Fibroblast of peridontal ligament (primary cell): ENCODE results near the gene DGKI.
A peak's percentile ranks its signal among the peaks of the same experiment; 100 is the strongest.
"Not testable (repeated sequence)": the region's sequence is repeated elsewhere in the genome, so short reads cannot be mapped to it uniquely, and the experiment has no call there.

ENCODE experiments used
- DNase-seq: peaks from one replicate; pipeline ENCODE4 v3.0.0-alpha.2; 2010; ENCODE audit errors: extremely low read depth

DGKI gene

DNA sequence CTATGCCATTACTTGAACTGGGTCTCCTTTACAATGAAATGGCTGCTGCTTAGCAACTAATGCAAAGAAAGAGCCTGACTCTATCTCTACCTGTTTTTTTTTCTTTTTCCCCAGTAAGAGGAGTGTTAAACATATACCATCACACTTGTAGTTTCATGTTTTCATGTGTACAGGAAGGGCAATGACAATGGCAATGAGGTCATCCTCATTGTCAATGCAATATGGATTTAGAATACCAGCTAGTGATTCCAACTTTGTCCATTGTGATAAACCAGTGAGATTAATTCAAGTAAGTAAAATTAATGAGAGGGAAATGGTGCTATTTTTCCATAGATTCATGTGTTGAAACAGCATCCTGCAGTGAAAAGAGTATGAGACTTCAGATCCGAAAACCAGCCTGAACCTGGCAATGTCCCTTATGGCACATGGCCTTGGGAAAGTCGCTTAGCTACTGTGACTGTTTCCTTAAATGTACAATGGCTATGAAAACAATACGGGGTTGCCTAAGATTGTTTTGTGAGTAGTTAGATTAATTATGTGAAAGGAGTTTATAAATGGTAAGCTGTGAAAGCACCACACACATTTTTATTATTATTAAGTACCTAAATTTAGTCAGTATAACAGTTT is 11.2 kb downstream of the DGKI start:
- no peak for DNase-seq

DNA sequence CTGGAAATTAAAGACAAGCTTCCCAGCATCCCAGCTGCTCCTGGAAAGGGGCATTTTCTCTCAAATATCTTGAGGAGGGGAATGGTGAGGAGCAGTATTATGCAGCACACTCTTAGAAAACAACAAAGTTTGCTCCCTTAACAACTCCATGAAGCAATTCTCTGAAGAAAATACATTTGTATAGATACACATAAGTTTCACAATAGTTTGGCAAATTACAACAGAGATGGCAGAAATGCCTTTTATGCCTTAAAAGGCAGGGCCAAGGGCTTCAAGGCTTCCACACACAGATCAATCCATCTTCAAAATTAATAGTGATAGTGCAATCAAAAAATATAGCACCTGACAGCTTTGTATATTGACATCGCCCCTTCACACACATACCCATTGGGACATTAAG is 12.2 kb downstream of the DGKI start:
- peak; percentile 36 for DNase-seq

DNA sequence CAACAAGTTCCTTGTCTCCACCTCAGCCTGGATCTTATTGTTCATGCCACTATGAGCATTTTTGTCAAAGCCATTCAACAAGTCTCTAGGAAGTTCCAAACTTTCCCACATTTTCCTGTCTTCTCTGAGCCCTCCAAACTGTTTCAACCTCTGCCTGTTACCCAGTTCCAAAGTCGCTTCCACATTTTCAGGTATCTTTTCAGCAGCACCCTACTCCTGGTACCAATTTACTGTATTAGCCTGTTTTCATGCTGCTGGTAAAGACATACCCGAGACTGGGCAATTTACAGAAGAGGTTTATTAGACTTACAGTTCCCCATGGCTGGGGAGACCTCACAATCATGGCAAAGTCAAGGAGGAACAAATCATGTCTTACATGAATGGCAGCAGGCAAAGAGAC is 13.8 kb downstream of the DGKI start:
- DNase-seq = not testable (repeated sequence)

DNA sequence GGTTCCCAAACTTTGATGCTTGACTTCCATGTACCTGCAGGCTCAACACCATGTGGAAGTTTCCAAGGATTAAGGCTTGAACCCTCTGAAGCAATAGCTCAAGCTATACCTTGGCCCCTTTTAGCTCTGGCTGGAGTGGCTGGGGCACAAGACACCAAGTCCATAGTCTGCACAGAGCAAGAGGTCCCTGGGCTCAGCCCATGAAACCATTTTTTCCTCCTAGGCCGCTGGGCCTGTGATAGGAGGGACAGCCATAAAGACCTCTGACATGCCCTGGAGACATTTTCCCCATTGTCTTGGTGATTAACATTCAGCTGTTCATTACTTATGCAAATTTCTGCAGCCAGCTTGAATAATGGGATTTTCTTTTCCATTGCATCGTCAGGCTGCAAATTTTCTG is 14.4 kb downstream of the DGKI start:
- no peak for DNase-seq

- not testable (repeated sequence) for DNase-seq
Observed at GRCh38 chr7:137831555-137831954, 15.2 kb downstream of the DGKI start.

DNA sequence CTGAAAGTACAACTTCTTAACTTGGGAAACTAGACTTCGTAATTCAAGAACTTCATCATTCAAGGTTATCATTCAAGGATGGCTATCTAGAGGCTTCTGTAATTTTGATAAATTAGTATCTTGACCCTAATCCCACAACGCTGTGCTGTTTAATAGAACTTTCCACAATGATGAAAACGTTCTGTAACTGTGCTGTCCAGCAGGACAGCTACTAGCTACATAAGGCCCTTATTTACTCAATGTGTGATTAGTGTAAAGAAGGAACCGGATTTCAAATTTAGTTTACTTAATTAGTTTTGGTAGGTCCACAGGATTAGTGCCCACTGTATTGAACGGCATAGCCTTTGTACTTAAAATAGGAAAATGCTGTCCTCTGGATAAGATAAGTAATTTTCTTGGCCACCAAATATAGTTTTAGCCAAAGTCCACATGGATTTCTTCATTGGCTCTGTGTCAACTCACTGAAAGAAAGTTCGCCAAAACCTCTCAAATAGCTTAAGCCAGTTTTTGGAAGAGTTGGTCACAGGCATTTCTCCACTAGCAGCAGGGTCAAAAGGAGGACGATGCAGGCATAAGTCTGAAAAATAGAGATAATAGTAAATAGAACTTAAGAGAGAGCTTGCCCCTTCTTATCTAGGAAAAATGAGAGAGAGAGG is 17.3 kb downstream of the DGKI start:
- peak; percentile 66 for DNase-seq

DNA sequence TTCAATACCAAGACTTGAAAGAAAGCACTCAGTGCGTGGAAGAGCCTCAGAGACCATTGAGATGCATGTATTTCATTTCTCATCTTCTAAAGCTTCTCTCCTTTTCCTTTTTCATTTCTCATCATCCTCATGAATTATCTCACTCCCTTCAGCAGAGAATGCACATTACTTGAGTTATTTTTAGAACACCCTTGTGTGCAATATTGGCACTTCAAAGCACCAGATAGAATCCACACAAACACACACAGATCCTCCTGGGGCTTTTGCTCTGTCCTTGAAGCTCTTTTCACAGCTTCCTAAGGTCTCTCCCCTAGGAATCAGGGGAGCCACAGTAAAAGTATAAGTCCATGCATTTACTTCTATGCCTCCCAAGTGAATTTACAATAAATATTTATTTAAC is 18.3 kb downstream of the DGKI start:
- DNase-seq = no peak

DNA sequence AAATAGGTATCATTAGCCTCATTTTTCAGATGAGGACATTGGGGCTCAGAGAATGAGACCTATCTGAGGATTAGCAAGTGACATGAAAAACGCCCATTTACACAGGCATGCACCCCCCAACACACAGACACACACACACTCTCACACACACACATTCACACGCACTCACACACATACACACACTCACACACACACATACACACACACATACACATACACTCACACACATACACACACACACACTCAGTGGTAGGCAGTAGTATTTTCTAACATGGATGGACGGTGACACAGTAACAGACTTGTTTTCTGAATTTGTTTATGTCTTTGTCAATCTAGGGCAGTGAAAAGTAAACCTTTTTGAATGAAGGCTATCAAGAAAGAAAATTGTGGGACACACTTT is 21.3 kb downstream of the DGKI start:
- no peak for DNase-seq

GRCh38 chr7:137820677-137821420 is 25.9 kb downstream of the DGKI start:
- DNase-seq = peak; percentile 84

DNA sequence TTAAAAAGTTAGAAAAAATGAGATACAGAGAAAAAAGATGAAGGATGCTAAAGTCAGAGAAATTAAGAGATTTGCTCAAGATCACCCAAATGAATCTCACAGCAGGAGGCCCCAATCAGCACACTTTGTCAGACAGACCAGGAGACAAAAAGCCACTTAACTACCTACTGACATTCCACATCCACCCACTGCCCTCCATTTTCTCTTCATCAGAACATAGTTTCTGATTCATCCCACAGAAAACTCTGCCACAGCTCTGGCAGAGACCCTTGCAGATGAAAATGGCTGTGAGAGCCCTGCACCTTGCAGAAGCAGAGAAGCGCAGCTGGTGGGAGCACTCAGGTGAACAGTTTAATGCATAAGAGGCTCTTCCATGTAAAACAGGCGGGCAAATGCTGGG is 26.6 kb downstream of the DGKI start:
- no peak for DNase-seq

- peak; percentile 54 for DNase-seq
Observed at GRCh38 chr7:137818036-137818435, 28.7 kb downstream of the DGKI start.

- DNase-seq = peak; percentile 53
Observed at GRCh38 chr7:137816696-137817320, 30.0 kb downstream of the DGKI start.

DNA sequence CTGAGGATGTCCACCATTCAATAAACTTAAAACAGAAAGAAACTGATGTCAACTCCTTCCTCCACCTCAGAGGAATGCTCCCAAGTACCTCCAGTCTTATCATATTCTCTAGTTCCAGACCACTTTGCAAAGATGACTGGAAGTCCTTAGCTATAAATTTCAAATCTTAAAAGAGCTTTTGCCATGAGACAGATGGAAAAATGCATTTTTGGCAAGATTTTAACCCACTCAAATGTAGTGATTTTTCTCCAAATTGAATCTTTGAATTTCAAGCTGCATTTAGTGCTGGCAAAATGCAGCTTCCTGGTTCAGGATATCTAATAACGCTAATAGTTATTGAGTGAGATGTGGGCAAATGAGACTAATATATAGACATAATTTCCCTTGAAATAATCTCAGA is 33.2 kb downstream of the DGKI start:
- no peak for DNase-seq

DNA sequence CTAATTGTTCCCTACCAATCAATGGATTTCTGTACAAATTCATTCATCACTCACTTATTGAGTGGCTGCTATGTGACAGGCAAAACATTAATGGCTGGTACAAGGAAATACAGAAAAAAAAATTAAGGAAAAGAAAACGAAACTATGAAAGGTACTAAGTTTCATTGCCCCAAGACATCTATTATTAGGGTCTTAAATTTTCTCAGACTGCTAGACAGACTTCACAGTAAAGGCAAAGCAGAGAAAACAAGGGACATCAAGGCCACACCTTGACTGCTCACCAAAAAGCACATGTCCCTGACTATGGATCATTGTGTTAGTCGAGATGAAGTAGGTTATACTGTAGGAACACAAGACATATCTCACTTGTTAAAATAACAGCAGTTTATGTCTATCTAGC is 36.5 kb downstream of the DGKI start:
- no peak for DNase-seq

DNA sequence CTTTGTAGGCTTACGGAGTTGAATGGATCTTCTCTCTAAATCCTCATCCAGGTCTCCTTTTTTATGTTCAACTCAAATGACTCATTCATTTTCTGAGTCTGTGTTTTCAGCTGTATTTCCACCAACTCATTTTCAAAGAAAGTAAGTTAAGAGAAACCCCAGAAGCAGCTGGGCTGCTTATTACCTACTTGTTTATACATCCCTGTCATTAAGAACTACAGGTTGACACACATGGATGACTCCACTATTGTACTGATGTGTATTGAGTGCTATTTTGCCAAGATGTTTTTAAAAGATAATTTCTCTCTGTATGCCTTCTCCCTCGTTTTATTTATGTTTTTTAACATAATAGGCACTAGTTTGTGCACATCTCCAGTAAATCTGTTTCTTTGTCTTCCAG is 41.9 kb downstream of the DGKI start:
- DNase-seq = no peak

DNA sequence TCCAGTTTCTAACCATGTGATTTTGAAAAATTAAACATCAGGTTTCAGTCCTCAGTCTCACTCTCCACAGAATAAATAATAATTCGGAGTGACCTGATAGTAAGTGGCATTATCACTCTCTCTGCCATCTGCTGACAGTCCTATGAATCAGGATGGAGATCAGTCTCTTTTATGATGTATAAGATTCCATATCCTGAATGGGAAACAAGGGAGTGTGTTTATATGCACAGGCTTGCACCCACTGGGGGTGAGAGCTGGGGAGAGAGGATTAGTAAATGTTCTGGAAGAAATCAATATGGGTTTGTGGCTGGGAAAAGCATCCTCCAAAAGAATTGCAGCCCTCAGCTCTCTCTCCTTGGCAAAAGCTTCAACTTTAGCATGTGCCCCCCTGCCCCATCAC is 45.3 kb downstream of the DGKI start:
- DNase-seq = no peak

DNA sequence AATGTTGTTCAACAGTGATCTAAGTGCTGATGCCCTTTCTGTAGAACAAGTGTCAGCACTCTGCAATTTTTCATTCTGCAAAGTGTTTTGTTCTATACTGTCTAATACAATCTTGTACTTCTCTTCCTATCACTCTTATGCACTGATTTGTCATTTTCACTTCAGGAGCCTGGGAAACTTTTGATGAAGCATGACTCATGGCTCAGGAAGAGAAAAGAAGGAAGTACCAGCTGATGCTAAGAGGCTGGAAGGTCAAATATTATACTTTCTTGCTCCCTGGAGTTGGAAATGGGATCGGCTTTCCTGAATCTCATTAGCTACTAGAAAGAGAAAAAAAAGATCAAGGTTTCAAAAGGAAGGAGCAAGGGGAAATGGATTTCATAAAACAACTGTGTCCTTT is 45.8 kb downstream of the DGKI start:
- DNase-seq = peak; percentile 46

DNA sequence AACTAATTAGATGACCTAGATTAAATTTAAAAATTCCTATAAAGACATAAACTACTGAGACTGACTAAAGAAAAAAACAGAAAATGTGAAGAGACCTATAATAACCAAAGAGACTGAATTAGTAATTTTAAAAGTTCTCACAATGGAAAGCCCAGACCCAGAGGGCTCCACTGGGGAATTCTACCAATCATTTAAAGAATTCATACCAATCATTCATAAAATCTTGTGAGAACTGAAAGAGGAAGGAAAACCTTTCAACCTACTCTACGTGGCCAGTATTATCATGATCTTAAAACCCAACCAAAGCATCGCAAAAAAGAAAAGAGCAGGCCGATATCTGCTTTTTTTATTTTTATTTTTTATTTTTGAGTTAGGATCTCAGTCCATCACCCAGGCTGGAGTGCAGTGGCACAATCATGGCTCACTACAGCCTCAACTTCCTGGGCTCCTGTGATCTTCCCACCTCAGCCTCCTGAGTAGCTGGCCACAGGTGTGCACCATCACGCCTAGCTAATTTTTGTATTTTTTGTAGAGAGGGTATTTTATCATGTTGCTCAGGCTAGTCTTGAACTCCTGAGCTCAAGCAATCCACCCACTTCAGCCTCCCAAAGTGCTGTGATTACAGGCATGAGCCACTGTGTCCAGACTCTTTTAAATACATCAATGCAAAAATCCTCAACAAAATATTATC is 48.6 kb downstream of the DGKI start:
- DNase-seq = no peak

DNA sequence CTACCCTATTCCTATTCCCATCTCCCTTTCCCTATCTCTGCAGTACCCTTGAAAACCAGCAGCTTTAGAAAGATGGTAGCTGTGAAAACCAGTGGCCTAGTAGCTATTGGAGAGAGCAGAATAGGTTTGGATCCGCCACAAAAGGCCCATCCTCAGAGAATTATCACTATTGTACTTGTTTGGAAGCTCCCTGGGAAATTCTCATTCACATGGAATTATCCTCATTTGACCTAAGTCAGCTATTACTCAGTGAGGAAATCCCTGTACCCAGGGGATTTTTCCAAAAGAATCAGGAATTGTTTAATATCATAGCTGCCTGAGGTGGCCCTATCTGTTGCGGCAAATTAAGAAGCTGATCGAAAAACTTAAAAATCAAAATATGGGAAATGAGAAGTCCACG is 51.6 kb downstream of the DGKI start:
- no peak for DNase-seq

GRCh38 chr7:137791930-137792329 is 54.8 kb downstream of the DGKI start:
- no peak for DNase-seq

GRCh38 chr7:137790828-137791227 is 55.9 kb downstream of the DGKI start:
- DNase-seq = no peak

GRCh38 chr7:137789215-137789882 is 57.4 kb downstream of the DGKI start:
- DNase-seq = peak; percentile 50
